Right lobe of liver (tissue), 6 donors: Measurements from ENCODE around the gene GPHA2. TPM values are rescaled to one million over a fixed set of nuclear protein-coding genes. Genes with fewer than 3 reads are reported as not detected.

ENCODE experiments used
- ATAC-seq, 4 donors: fragments of 200-7000 bp; cut with Tn5 transposase; one replicate each; pipeline ENCODE4 v1.9.1; 2020; ENCODE audit warnings: mild to moderate bottlenecking in 4 of 4, moderate library complexity in 4 of 4
- DNase-seq, 3 donors: peaks; one replicate each; pipeline ENCODE4 v3.0.0-alpha.2; 2020
- H3K27ac ChIP-seq, 3 donors: fragments of 200-600 bp; one replicate each; pipeline ENCODE4 v1.8.0; 2022
- H3K27me3 ChIP-seq, 2 donors: fragments of 200-600 bp; one replicate each; pipeline ENCODE4 v1.8.0; 2022
- H3K36me3 ChIP-seq, 4 donors: fragments of 200-600 bp; sonication (generic) in 1 of 4; one replicate each; pipeline versions ENCODE4 v1.5.1 to v1.8.0; 2017 to 2022; ENCODE audit warnings: control low read depth in 1 of 4
- H3K4me1 ChIP-seq, 4 donors: fragments of 200-600 bp; sonication (generic) in 1 of 4; one replicate each; pipeline versions ENCODE4 v1.5.1 to v1.8.0; 2017 to 2022; ENCODE audit warnings: control low read depth in 1 of 4
- H3K4me3 ChIP-seq, 3 donors: fragments of 200-600 bp; one replicate each; pipeline ENCODE4 v1.8.0; 2022
- H3K9me3 ChIP-seq, 4 donors: fragments of 200-600 bp; sonication (generic) in 1 of 4; one replicate each; pipeline versions ENCODE4 v1.5.1 to v1.8.0; 2017 to 2022; ENCODE audit warnings: control low read depth in 1 of 4
- CTCF ChIP-seq, 4 donors: fragments of 200-600 bp in 3 of 4; fragments of 450-650 bp in 1 of 4; IDR thresholded peaks; one replicate each; pipeline versions ENCODE4 v1.5.1 to v1.8.0; 2016 to 2022; ENCODE audit warnings: antibody characterized with exemption in 4 of 4, mild to moderate bottlenecking in 2 of 4
- POLR2A ChIP-seq: fragments of 450-650 bp; IDR thresholded peaks from one replicate; pipeline ENCODE4 v1.6.1; 2017; ENCODE audit warnings: antibody characterized with exemption, mild to moderate bottlenecking
- WGBS: methylation state at CpG from one replicate; pipeline ENCODE4 v1.1.6; 2018; ENCODE audit warnings: low coverage, low lambda C conversion rate; ENCODE audit not compliant: insufficient coverage; ENCODE audit errors: missing lambda C conversion rate; 5-methylcytosine and 5-hydroxymethylcytosine counted together
- intact Hi-C, 2 donors: fragments of 100-400 bp; cut with DNase I; formaldehyde crosslinking; loops; one replicate each; pipeline versions ENCODE4 v1.11.2 to v1.14.1; 2022
- total RNA-seq, 6 experiments: library from RNA; depleted of rRNA in 2 of 6; stranded (reverse); fragments of >200 nt in 2 of 6; fragmentation: NEBNext Ultra II Directional in 3 of 6; extraction: Animal tissue kit (Norgen Biotek cat#: 25700) in 3 of 6; gene quantifications; one replicate each; pipeline versions ENCODE4 v1.1.0 to v1.2.4, GENCODE V29; 2016 to 2023
- donor health status: DM: no; HTN: yes; CAD: no.
- donor health status: DM: no; HTN: no; CAD: no.
- donor health status: DM: no; HTN: no; CAD: no.
- donor health status: DM: no; HTN: yes; CAD: no.
- donor health status: DM: no; HTN: yes; CAD: no.

GPHA2 gene
- total RNA-seq, 6 experiments from 2014 or later: 0.46 TPM; not detected in 5

GRCh38 chr11:64963072-64963631 is 27.5 kb upstream of the GPHA2 start:
- ATAC-seq (no peak), DNase-seq (no peak)
- no peaks in the 10 kb centered on the region for H3K9me3 ChIP-seq
- H3K4me3 ChIP-seq: no peak overlapping the region
- TF ChIP-seq POLR2A (no peak), CTCF (IDR thresholded peaks at IDR 0.05) (no peak)
- no peak overlapping the region for H3K27ac ChIP-seq
- no peaks in the 10 kb centered on the region for H3K36me3 ChIP-seq
- intact Hi-C loops: no loop called here
- no peaks in the 10 kb centered on the region for H3K27me3 ChIP-seq
- H3K4me1 ChIP-seq: no peaks in the 10 kb centered on the region
- 48% methylated on average over 2 of the region's 5 CpGs for WGBS

DNA sequence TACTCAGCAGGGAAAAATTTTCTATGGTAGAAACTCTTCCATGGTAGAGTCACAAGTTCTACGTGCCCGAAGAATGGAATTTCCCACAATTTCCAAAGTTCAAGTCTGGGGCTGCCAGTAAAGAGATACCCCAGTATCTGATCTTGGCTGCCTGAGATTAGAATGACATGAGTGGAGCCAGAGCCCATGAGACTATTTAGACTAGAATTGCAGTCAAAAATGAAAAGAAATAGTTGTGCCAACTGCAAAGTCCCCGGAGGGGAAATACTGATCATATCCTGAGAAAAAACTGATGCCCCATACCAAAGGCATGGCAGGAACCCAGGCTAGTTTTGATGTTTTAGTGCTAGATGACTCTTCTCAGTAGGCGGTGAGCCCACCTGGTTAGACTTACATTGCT is 25.0 kb upstream of the GPHA2 start:
- intact Hi-C loops: no loop called here
- ATAC-seq (no peak), DNase-seq (no peak)

GRCh38 chr11:64959498-64959897 is 23.8 kb upstream of the GPHA2 start:
- ATAC-seq: no peak
- Histone ChIP-seq H3K9me3 (no peaks in the 10 kb centered on the region), H3K36me3 (no peaks in the 10 kb centered on the region), H3K27me3 (no peaks in the 10 kb centered on the region), H3K4me3 (no peak overlapping the region), H3K27ac (no peak overlapping the region), H3K4me1 (no peaks in the 10 kb centered on the region)
- DNase-seq: no peak
- 52% methylated on average over 3 of the region's 3 CpGs for WGBS
- no peak for TF ChIP-seq POLR2A
- intact Hi-C loops: no loop called here

More for the DNA sequence above, 25.0 kb upstream of the GPHA2 start:
- WGBS: 49% methylated on average over 4 of the region's 4 CpGs
- no peaks in the 10 kb centered on the region for H3K36me3 ChIP-seq
- H3K4me1 ChIP-seq: no peaks in the 10 kb centered on the region
- no peak overlapping the region for H3K27ac ChIP-seq
- H3K9me3 ChIP-seq: no peaks in the 10 kb centered on the region
- no peaks in the 10 kb centered on the region for H3K27me3 ChIP-seq
- no peak overlapping the region for H3K4me3 ChIP-seq
- no peak for TF ChIP-seq POLR2A
- no peak for TF ChIP-seq CTCF (IDR thresholded peaks at IDR 0.05)

GRCh38 chr11:64954201-64954600 is 18.5 kb upstream of the GPHA2 start:
- Histone ChIP-seq H3K36me3 (no peaks in the 10 kb centered on the region), H3K4me3 (no peak overlapping the region), H3K27ac (no peak overlapping the region), H3K4me1 (no peaks in the 10 kb centered on the region), H3K27me3 (no peaks in the 10 kb centered on the region), H3K9me3 (no peaks in the 10 kb centered on the region)
- DNase-seq (no peak), ATAC-seq (no peak)
- TF ChIP-seq CTCF (IDR thresholded peaks at IDR 0.05): no peak
- no peak for TF ChIP-seq POLR2A
- 47% methylated on average over 5 of the region's 5 CpGs for WGBS
- intact Hi-C loops: no loop called here

GRCh38 chr11:64951529-64951928 is 15.8 kb upstream of the GPHA2 start:
- no peak for TF ChIP-seq CTCF (IDR thresholded peaks at IDR 0.05)
- no peak for TF ChIP-seq POLR2A

More at GRCh38 chr11:64951529-64951928, 15.8 kb upstream of the GPHA2 start:
- WGBS: 59% methylated on average over 4 of the region's 4 CpGs
- H3K4me1 ChIP-seq: no peaks in the 10 kb centered on the region
- DNase-seq: no peak
- intact Hi-C loops: no loop called here
- no peaks in the 10 kb centered on the region for H3K36me3 ChIP-seq
- no peaks in the 10 kb centered on the region for H3K9me3 ChIP-seq
- H3K27me3 ChIP-seq: no peaks in the 10 kb centered on the region
- no peak overlapping the region for H3K27ac ChIP-seq
- ATAC-seq: no peak
- no peak overlapping the region for H3K4me3 ChIP-seq
